ENCODE data around the gene PDE2A. TPM values are rescaled to one million over a fixed set of nuclear protein-coding genes. Genes with fewer than 3 reads are reported as not detected.
A peak's percentile ranks its signal among the peaks of the same experiment; 100 is the strongest.

PDE2A gene
- total RNA-seq, 1 experiment from 2014 or later = 3.7 TPM

DNA sequence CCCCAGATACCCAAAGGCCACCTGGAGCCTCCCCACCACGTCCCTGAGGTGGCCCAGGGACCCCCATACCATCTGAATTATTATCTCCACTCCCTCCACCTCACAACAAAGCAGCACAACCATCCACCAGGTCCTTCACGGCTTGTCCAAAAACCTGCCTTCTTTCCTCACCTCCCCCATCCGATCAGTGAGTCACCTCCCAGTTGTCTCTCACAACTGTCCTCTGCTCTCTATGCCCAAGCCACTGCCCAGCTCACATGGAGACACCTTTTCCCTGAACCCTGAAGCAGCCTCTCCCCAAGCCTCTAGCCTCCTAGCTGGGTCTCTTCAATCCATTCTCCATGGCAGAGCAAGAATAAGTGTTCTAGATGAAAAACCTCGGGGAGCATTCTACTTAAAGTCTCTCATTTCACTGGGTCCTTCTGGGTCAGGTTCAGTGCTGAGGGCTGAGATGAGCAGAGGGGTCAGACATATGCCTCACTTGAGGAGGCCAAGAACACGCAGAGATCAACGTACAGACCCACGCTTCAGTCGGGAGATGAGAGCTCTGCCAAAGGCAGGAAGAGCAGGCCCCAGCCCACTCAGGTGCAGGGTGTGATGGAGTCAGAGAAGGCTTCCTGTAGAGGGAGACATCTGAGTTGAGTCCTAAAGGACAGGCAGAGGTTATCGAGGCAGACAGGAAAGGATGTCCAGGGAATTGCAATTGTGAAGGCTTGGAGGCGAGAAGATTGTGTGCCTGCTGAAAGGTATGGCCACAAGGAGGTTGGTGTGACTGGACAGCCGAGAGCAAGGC, 74.7 kb downstream of the PDE2A start (continued):
- TF ChIP-seq FOXK1 (CRISPR knock-in tag; IDR thresholded peaks at IDR 0.05) (no peak), EMX1 (CRISPR knock-in tag; IDR thresholded peaks at IDR 0.05) (no peak)

GRCh38 chr11:72598906-72599305, 75.3 kb downstream of the PDE2A start:
- Mint-ChIP-seq H3K9me3 (no peaks in the 10 kb centered on the region), H3K36me3 (no peaks in the 10 kb centered on the region), H3K4me1 (peaks cover 35% of the 10 kb centered on the region), H3K27ac (no peak overlapping the region), H3K4me3 (no peak overlapping the region), H3K27me3 (ENCODE audit: low read depth) (peaks cover 13% of the 10 kb centered on the region)
- POLR2A ChIA-PET = interaction anchor here (0.6 to 1.3 kb wide), 5 partner anchors 9 to 85 kb away, joined by 3 to 4 read pairs (median 4); no protein-coding TSS in a partner anchor
- peak; percentile 75 for ATAC-seq
- peak; percentile 68 for DNase-seq (ENCODE audit: low spot score)
- CTCF ChIA-PET = interaction anchor here (0.6 to 7.8 kb wide), 36 partner anchors 10 to 601 kb away, joined by 3 to 149 read pairs (median 6); partner anchors contain the start of genes PDE2A and STARD10
- TF ChIP-seq CTCF (IDR thresholded peaks at IDR 0.05) (peak; percentile 15; the same call in 1 of the 2 replicates), ESRRA (CRISPR knock-in tag; IDR thresholded peaks at IDR 0.05; ENCODE audit: borderline replicate concordance) (no peak)

GRCh38 chr11:72598466-72598865, 75.8 kb downstream of the PDE2A start:
- H3K9me3 Mint-ChIP-seq = no peaks in the 10 kb centered on the region
- no peak overlapping the region for H3K27ac Mint-ChIP-seq
- H3K36me3 Mint-ChIP-seq = no peaks in the 10 kb centered on the region
- no peak for TF ChIP-seq EMX1 (CRISPR knock-in tag; IDR thresholded peaks at IDR 0.05)
- no peak for TF ChIP-seq SOX15 (CRISPR knock-in tag; IDR thresholded peaks at IDR 0.05)
- no peak for TF ChIP-seq NFYB (CRISPR knock-in tag; conservative IDR thresholded peaks at IDR 0.05; ENCODE audit: low read depth)
- no peak for TF ChIP-seq IRF1 (CRISPR knock-in tag; IDR thresholded peaks at IDR 0.05)
- no peak for TF ChIP-seq ZBTB21 (CRISPR knock-in tag; IDR thresholded peaks at IDR 0.05; ENCODE audit: borderline replicate concordance)
- no peak for TF ChIP-seq JAZF1 (CRISPR knock-in tag; IDR thresholded peaks at IDR 0.05)
- TF ChIP-seq MYBL2 (CRISPR knock-in tag; IDR thresholded peaks at IDR 0.05) = no peak
- TF ChIP-seq, protein P1, sequence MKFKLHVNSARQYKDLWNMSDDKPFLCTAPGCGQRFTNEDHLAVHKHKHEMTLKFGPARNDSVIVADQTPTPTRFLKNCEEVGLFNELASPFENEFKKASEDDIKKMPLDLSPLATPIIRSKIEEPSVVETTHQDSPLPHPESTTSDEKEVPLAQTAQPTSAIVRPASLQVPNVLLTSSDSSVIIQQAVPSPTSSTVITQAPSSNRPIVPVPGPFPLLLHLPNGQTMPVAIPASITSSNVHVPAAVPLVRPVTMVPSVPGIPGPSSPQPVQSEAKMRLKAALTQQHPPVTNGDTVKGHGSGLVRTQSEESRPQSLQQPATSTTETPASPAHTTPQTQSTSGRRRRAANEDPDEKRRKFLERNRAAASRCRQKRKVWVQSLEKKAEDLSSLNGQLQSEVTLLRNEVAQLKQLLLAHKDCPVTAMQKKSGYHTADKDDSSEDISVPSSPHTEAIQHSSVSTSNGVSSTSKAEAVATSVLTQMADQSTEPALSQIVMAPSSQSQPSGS (CRISPR knock-in tag; IDR thresholded peaks at IDR 0.05; ENCODE audit: borderline replicate concordance, low read depth) = no peak
- no peak for TF ChIP-seq AR (CRISPR knock-in tag; IDR thresholded peaks at IDR 0.05)
- no peak for TF ChIP-seq ATF1 (CRISPR knock-in tag; IDR thresholded peaks at IDR 0.05)
- TF ChIP-seq CREM (CRISPR knock-in tag; IDR thresholded peaks at IDR 0.05) = no peak
- TF ChIP-seq CREB1 (CRISPR knock-in tag; IDR thresholded peaks at IDR 0.05) = no peak
- TF ChIP-seq NFE2L1 (CRISPR knock-in tag; IDR thresholded peaks at IDR 0.05) = no peak
- TF ChIP-seq GTF2I (CRISPR knock-in tag; conservative IDR thresholded peaks at IDR 0.05) = no peak
- no peak for TF ChIP-seq NR3C1 (CRISPR knock-in tag; conservative IDR thresholded peaks at IDR 0.05; ENCODE audit: low read depth)
- no peak for TF ChIP-seq PREB (CRISPR knock-in tag; IDR thresholded peaks at IDR 0.05; ENCODE audit: borderline replicate concordance)
- H3K4me3 Mint-ChIP-seq = no peak overlapping the region
- peaks cover 17% of the 10 kb centered on the region for H3K27me3 Mint-ChIP-seq (ENCODE audit: low read depth)
- peaks cover 38% of the 10 kb centered on the region for H3K4me1 Mint-ChIP-seq
- ChIA-PET POLR2A (interaction anchor here (0.6 to 1.3 kb wide), 5 partner anchors 8 to 85 kb away, joined by 3 to 4 read pairs (median 4); no protein-coding TSS in a partner anchor), CTCF (interaction anchor here (0.6 to 7.8 kb wide), 31 partner anchors 9 to 602 kb away, joined by 3 to 149 read pairs (median 6); partner anchors contain the start of genes PDE2A and STARD10)
- no peak for ATAC-seq
- DNase-seq (ENCODE audit: low spot score) = no peak

Data from WTC11 (cell line).